ENCODE data around the gene FOXP1. TPM values are rescaled to one million over a fixed set of nuclear protein-coding genes. Genes with fewer than 3 reads are reported as not detected.

Gene FOXP1
- total RNA-seq, 1 donor, result 195 TPM

DNA sequence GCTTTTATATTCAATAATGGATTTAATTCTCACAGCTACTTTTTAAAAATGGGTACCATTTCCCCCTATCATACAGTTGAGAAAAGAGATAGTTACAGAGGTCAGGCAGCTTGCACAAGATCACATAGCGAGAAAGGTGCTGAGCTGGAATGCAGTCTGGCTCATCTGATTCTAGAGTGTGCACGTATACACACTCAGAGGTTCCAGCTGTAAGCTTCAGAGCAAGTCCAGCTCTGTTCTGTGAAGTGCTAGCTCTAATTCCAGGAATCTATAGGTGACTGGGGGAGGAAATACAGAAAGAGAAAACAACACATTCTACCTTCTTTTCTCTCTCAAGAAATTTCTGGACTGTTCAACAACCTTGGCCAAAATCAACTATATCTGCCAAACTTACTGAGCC is 318.7 kb downstream of the FOXP1 start:
- TF ChIP-seq, protein P1, sequence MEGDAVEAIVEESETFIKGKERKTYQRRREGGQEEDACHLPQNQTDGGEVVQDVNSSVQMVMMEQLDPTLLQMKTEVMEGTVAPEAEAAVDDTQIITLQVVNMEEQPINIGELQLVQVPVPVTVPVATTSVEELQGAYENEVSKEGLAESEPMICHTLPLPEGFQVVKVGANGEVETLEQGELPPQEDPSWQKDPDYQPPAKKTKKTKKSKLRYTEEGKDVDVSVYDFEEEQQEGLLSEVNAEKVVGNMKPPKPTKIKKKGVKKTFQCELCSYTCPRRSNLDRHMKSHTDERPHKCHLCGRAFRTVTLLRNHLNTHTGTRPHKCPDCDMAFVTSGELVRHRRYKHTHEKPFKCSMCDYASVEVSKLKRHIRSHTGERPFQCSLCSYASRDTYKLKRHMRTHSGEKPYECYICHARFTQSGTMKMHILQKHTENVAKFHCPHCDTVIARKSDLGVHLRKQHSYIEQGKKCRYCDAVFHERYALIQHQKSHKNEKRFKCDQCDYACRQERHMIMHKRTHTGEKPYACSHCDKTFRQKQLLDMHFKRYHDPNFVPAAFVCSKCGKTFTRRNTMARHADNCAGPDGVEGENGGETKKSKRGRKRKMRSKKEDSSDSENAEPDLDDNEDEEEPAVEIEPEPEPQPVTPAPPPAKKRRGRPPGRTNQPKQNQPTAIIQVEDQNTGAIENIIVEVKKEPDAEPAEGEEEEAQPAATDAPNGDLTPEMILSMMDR (IDR thresholded peaks at IDR 0.05; ENCODE audit: extremely low read depth, low read depth, low read length), result no peak
- H3K4me2 ChIP-seq (ENCODE audit: insufficient read depth, low read length), result no peak overlapping the region
- H3K9me3 ChIP-seq (ENCODE audit: low read depth, low read length), result no peaks in the 10 kb centered on the region

DNA sequence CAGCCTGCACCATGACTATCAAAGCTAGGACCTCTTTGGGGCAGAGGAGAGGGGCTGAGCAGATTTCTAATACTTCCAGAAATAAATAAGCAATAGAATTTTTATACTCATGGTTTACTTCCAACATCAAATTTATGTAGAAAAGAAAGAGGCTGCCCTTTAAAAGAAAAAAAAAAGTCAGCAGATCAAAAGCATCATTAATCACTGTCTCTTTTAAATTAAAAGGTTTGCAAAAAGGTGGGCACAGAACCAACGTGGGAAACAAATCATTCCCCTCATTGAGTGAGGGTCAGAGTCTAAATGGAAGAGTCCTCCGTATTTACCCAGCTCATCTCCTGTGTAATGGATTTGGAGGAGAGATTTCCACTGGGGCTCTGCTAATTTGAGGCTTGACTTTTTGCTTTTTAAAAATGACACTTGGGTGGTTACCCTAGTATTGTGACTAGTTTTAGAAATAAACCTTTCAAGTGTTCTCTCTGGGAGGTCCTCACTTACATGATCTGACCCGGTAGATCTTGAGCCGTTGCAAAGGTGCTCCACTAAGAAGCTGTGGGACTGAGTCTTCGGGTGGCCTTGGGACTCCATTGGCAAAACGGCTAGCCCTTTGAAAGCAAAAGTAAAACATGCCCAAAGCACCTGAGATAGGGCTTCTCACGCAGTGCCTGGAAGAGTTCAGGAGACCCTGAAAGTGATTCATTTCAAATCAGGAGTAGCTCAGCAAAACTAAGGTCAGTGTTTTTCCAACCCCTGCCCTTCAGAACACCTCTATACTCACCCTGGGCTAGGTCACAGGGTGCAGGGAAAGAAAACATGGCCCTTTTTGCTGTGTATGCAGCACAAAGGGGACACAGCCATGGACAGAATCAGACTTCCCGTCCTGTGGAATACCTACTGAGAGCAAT is 320.9 kb downstream of the FOXP1 start:
- Histone ChIP-seq H3K79me2 (ENCODE audit: insufficient read depth, low read length) (peaks cover 29% of the 10 kb centered on the region), H3K36me3 (ENCODE audit: insufficient read depth, low read length) (peaks cover 4% of the 10 kb centered on the region), H3K27me3 (ENCODE audit: insufficient read depth, low read length) (no peaks in the 10 kb centered on the region), H4K20me1 (ENCODE audit: insufficient read depth, low read length) (no peaks in the 10 kb centered on the region), H2AFZ (ENCODE audit: low read length) (no peak overlapping the region), H3K27ac (ENCODE audit: low read depth, low read length) (peak overlapping the region; percentile 20), H3K4me1 (ENCODE audit: insufficient read depth, low read length) (peaks cover 16% of the 10 kb centered on the region), H3K4me2 (ENCODE audit: insufficient read depth, low read length) (no peak overlapping the region), H3K4me3 (ENCODE audit: insufficient read depth, low read length) (no peak overlapping the region), H3K9me3 (ENCODE audit: low read depth, low read length) (no peaks in the 10 kb centered on the region)
- no peak for DNase-seq (ENCODE audit: insufficient read length, low spot score, missing footprints)
- TF ChIP-seq, protein P1 (IDR thresholded peaks at IDR 0.05; ENCODE audit: extremely low read depth, low read depth, low read length), result no peak

More for the DNA sequence above, 318.7 kb downstream of the FOXP1 start:
- H3K27me3 ChIP-seq (ENCODE audit: insufficient read depth, low read length), result no peaks in the 10 kb centered on the region
- H3K27ac ChIP-seq (ENCODE audit: low read depth, low read length), result no peak overlapping the region
- H3K4me1 ChIP-seq (ENCODE audit: insufficient read depth, low read length), result no peaks in the 10 kb centered on the region
- H3K4me3 ChIP-seq (ENCODE audit: insufficient read depth, low read length), result no peak overlapping the region
- no peak overlapping the region for H2AFZ ChIP-seq (ENCODE audit: low read length)
- H3K36me3 ChIP-seq (ENCODE audit: insufficient read depth, low read length), result peaks cover 4% of the 10 kb centered on the region
- H4K20me1 ChIP-seq (ENCODE audit: insufficient read depth, low read length), result no peaks in the 10 kb centered on the region
- H3K79me2 ChIP-seq (ENCODE audit: insufficient read depth, low read length), result peaks cover 32% of the 10 kb centered on the region
- DNase-seq (ENCODE audit: insufficient read length, low spot score, missing footprints), result no peak

DNA sequence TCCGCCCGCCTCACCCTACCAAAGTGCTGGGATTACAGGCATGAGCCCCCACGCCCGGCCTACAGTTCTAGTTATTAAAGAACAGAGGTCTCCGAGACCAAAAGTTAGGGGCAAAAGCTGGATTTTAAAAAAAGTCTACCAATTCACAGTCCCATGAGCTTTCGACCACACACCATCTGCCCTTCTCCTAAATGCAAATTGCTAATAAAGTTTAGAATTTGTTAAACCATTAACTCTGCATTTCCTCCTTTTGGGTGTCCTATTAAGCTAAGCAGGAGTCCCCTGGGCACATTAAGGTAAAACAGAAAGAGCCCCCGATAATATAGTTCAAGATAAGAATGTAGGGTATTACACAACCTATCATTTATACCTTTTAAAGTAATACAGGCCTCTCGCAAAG is 322.7 kb downstream of the FOXP1 start:
- no peak for DNase-seq (ENCODE audit: insufficient read length, low spot score, missing footprints)
- H2AFZ ChIP-seq (ENCODE audit: low read length), result no peak overlapping the region
- H3K4me1 ChIP-seq (ENCODE audit: insufficient read depth, low read length), result peaks cover 17% of the 10 kb centered on the region
- no peak overlapping the region for H3K27ac ChIP-seq (ENCODE audit: low read depth, low read length)
- H3K27me3 ChIP-seq (ENCODE audit: insufficient read depth, low read length), result no peaks in the 10 kb centered on the region
- peaks cover 3% of the 10 kb centered on the region for H3K36me3 ChIP-seq (ENCODE audit: insufficient read depth, low read length)
- peaks cover 34% of the 10 kb centered on the region for H3K79me2 ChIP-seq (ENCODE audit: insufficient read depth, low read length)
- no peak overlapping the region for H3K4me2 ChIP-seq (ENCODE audit: insufficient read depth, low read length)
- no peaks in the 10 kb centered on the region for H4K20me1 ChIP-seq (ENCODE audit: insufficient read depth, low read length)
- H3K4me3 ChIP-seq (ENCODE audit: insufficient read depth, low read length), result no peak overlapping the region
- TF ChIP-seq, protein P1 (IDR thresholded peaks at IDR 0.05; ENCODE audit: extremely low read depth, low read depth, low read length), result no peak
- no peaks in the 10 kb centered on the region for H3K9me3 ChIP-seq (ENCODE audit: low read depth, low read length)

DNA sequence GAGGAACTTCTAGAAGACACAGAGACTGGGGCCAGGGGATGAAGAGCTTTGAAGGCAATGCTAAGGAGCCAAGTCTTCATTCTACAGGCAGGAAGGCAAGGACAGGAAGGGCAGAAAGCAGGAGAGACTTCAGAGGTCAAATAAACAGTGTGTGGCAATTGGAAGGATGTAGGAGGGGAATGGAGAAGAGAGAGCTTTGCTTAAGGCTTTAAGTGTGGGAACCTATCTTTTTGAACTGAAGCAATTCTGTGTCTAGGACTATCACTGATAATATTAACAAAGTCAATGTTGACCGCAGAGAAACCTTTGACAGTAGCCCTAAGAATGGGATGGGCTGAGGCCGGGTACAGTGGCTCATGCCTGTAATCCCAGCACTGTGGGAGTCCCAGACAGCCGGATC is 325.0 kb downstream of the FOXP1 start:
- H3K36me3 ChIP-seq (ENCODE audit: insufficient read depth, low read length), result no peaks in the 10 kb centered on the region
- H3K4me1 ChIP-seq (ENCODE audit: insufficient read depth, low read length), result peaks cover 32% of the 10 kb centered on the region
- H3K27ac ChIP-seq (ENCODE audit: low read depth, low read length), result peak overlapping the region; percentile 65
- H3K4me3 ChIP-seq (ENCODE audit: insufficient read depth, low read length), result no peak overlapping the region
- TF ChIP-seq, protein P1 (IDR thresholded peaks at IDR 0.05; ENCODE audit: extremely low read depth, low read depth, low read length), result no peak
- no peaks in the 10 kb centered on the region for H3K27me3 ChIP-seq (ENCODE audit: insufficient read depth, low read length)
- H2AFZ ChIP-seq (ENCODE audit: low read length), result no peak overlapping the region
- DNase-seq (ENCODE audit: insufficient read length, low spot score, missing footprints), result peak; percentile 46
- H3K9me3 ChIP-seq (ENCODE audit: low read depth, low read length), result no peaks in the 10 kb centered on the region
- no peaks in the 10 kb centered on the region for H4K20me1 ChIP-seq (ENCODE audit: insufficient read depth, low read length)
- peaks cover 29% of the 10 kb centered on the region for H3K79me2 ChIP-seq (ENCODE audit: insufficient read depth, low read length)
- H3K4me2 ChIP-seq (ENCODE audit: insufficient read depth, low read length), result peak overlapping the region; percentile 2
